Erythroblast (primary cell): ENCODE results near the gene NOP56.

Experiments
- DNase-seq, 2 experiments: peaks; one replicate each; lab custom pipeline; 2025; lab: John Stamatoyannopoulos, UW
- GATA1 ChIP-seq: IDR thresholded peaks from 2 replicates; pipeline ENCODE4 v1.6.1; 2011; ENCODE audit warnings: low read depth, mild to moderate bottlenecking, control low read depth, low read length, moderate library complexity
- POLR2A ChIP-seq: IDR thresholded peaks from 2 replicates; pipeline ENCODE4 v1.6.1; 2011; ENCODE audit warnings: mild to moderate bottlenecking, low read length

Gene NOP56

DNA sequence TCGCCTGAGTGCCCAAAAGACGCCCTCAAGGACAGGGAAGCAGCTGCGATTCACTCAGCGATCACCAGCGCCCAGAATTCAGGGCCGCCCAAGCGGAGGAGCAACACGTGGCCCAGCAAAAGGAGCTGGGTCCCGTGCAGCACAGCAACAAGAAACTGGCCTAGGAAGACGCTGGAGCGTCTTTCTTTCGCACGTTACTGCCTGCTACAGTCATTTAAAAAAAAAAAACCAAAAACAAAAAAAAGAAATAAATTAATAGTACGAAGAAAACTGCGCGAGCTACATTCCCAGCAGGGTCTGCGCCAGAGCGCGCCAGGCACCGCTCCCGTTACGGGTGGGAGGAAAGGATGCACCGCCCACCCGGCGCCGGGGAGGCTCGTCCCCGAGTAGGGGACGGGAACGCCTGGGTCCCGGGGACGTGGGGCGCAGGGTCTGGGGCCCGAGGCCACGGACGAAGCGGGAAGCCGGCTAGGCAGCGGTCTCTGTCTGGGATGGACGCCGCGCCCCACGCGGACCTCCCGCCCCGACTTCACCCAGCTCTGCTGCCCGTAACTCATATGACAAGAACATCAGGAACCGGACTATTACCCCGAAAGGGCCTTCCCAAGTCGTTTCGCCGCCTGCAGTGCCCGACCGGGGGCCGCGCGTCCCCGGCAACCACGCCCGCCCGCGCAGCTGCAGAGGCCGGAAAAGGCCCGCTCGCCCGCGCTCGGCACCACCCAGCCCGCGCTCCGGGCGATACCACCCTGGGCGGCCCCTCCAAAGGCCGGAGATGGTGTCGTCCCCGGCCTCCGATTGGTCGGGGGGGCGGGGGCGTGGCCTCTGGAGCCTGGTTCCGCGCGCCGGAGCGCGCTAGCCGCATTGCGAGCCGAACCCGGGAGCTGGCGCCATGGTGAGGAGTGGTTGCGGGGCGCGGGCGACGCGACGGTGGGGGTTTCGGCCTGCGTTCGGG is at the start of gene NOP56:
NOP56 (plus strand) TSS at position 861 of the 952 bp plus-strand sequence; CDS start at position 890, 29 bp downstream.
- TF ChIP-seq GATA1 = no peak
- peak; percentile 90 for TF ChIP-seq POLR2A
- DNase-seq = peak; percentile 96 to 97

DNA sequence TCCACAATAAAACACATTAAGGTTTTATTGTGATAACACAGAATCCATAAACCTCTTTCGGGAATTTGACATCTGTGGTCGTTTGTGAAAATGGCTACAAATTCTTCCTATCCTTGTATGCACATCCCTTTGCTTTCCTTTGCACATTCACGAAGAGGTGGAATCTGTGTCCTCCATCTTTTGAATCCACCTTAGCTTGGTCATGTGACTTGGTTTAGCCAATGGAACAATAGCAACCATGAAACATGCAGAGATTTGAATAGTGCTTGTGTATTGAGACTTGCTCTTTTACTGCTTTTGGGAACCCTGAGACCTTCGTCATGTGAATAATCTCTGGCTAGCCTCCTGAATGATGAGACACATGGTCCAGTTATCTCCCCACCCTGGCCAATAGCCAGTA is 49.7 kb upstream of the NOP56 start:
- no peak for DNase-seq
- no peak for TF ChIP-seq POLR2A
- no peak for TF ChIP-seq GATA1

- TF ChIP-seq GATA1 (no peak), POLR2A (no peak)
- DNase-seq = peak in 1 of 2 experiments; percentile 64
These were observed 48.5 kb upstream of the NOP56 start for GRCh38 chr20:2603816-2604505.

- peak in 1 of 2 experiments; percentile 50 for DNase-seq
- TF ChIP-seq GATA1 (no peak), POLR2A (no peak)
These were observed 48.0 kb upstream of the NOP56 start for GRCh38 chr20:2604506-2604835.

DNA sequence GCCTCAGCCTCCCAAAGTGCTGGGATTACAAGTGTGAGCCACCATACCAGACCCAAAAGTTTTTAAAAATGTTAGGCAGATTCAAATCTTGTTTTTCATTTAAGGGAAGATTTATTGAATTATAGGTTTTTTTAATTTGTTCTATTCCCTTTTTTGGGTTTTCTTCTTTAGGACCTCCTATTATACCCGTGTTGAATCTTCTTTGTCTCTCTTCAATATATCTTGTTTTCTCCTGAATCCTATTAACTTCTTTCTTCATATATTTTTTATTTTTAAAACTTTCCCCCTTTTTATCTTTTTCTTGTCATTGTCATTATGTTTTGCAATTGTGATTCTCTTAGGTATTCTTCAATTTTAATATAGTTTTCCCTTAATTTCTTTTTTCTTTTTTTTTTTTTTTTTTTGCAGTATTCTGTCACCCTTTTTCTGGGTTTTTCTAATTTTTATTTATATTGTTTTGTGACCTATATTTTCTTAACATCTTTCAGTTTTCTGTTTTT is 45.9 kb upstream of the NOP56 start:
- TF ChIP-seq GATA1 (no peak), POLR2A (no peak)
- DNase-seq = peak; percentile 18 to 31

GRCh38 chr20:2610326-2610725 is 42.1 kb upstream of the NOP56 start:
- no peak for TF ChIP-seq GATA1
- no peak for TF ChIP-seq POLR2A
- no peak for DNase-seq

GRCh38 chr20:2610941-2611720 is 41.3 kb upstream of the NOP56 start:
- TF ChIP-seq GATA1 (no peak), POLR2A (no peak)
- no peak for DNase-seq

DNA sequence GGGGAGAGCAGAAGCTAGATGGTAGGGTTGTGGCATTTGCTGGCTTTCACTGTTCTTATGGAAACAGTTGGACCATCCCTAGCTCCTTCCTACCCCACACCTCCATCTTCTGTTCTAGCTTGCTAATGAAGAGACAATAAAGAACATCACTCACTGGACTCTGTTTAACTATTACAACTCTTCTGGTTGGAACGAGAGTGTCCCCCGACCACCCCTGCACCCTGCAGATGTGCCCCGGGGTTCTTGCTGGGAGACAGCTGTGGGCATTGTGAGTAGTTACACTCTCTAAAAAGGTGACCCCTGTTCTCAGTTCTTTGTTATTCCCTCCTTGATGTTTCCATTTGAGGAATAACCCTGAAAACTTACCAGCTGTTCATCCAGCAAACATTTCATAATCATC is 40.4 kb upstream of the NOP56 start:
- no peak for DNase-seq
- TF ChIP-seq GATA1 (no peak), POLR2A (no peak)

DNA sequence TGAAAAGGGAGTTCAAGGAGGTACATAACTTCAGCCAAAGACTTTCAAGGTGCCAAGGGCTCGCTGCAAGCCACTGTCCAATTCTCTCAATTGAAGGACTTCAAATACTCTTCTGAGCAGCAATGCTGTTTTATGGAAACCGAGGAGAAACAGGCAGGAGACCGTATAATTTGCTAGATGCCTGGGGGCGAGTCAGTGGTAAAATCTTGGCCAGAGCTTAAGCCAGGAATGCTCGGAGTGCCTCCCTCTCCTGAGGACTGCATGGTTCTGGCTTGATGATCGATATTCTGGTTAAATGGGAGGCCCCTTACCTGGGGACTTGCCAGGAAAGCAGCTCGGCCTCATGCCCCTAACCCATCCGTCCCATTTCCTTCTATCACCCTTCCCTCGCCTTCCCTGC is 35.8 kb upstream of the NOP56 start:
- TF ChIP-seq POLR2A (no peak), GATA1 (no peak)

DNA sequence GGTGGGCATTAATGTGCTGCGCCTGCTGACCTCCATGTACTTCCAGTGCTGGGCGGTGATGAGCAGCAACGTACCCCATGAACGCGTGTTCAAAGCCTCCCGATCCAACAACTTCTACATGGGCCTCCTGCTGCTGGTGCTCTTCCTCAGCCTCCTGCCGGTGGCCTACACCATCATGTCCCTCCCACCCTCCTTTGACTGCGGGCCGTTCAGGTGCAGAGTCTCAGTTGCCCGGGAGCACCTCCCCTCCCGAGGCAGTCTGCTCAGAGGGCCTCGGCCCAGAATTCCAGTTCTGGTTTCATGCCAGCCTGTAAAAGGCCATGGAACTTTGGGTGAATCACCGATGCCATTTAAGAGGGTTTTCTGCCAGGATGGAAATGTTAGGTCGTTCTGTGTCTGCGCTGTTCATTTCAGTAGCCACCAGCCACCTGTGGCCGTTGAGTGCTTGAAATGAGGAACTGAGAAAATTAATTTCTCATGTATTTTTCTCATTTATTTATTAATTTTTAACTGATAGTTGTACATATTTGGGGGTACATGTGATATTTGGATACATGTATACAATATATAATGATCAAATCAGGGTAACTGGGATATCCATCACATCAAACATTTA is 35.2 kb upstream of the NOP56 start:
- no peak for TF ChIP-seq GATA1
- TF ChIP-seq POLR2A = no peak
- DNase-seq = no peak

More for the DNA sequence above, 35.8 kb upstream of the NOP56 start:
- DNase-seq = no peak

GRCh38 chr20:2618815-2619214 is 33.6 kb upstream of the NOP56 start:
- no peak for TF ChIP-seq POLR2A
- no peak for TF ChIP-seq GATA1
- no peak for DNase-seq

- no peak for DNase-seq
- TF ChIP-seq GATA1 = no peak
- no peak for TF ChIP-seq POLR2A
These were observed 33.1 kb upstream of the NOP56 start for GRCh38 chr20:2619337-2619736.

GRCh38 chr20:2619961-2620595 is 32.4 kb upstream of the NOP56 start:
- TF ChIP-seq POLR2A = no peak
- no peak for TF ChIP-seq GATA1
- no peak for DNase-seq
